NCI-H146 (cell line): ENCODE results near the gene CDH18.

Experiments used
- DNase-seq: peaks from one replicate; lab custom pipeline; 2025; lab: John Stamatoyannopoulos, UW

The CDH18 gene

DNA sequence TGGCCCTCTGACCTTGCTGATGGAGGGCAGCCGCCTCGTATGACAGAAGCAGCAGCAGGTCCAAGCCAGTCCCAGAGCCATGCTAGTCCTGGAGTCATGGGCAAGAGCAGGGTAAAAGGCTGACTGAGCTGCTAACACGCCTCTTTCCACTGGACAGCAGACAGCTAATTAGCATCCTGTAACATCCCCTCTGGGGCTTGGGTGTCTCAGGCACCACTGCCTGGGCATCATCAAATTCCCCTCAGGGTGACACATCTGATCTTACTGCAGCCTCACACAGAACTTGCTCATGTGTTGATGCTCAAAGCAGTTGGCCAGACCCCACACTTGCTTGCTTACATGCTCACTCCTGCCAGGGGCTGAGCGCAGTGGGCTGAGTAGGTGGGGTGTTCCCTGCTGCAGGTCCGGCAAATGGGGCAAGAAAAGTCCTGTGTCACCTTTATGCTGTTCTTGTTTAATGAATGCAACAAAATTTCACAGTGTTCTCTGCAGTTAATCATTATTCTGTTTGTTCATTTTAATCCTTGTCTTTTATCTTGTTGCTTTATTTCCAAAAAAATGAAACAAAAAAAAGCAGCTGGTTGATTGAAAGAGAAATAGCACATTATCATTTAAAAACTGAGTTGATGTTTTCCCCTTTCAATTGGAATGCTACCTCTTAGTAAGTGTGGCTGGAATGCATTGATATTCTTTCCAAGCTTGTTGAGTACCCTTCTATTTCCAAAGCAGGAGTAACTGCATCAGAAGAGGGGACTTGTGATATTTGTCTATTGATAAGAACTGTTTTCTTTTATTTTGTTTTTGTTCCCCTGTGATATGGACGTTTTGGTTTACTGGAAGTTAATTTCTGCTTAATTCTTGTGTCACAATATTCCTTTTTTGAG, 254.1 kb downstream of the CDH18 start:
- DNase-seq, result no peak

DNA sequence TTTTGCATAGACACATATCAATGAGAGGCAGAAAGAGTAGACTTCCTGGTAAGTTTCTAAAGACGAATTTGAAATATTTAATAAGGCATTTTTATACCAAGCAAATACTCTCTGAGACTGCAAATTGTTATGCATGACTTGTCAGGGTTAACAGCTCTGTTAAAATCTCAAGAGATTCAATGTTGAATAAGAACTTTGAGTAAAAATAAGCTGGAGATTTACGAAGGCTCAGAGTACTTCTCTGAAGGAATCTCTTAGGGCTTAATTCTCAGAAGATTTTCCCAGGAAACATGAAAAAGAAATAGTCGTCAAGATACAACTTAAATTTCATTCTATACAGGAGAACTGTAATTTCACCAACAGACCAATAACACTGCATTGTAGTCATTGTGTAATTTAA, 259.4 kb downstream of the CDH18 start:
- no peak for DNase-seq

- no peak for DNase-seq
These were observed 268.9 kb downstream of the CDH18 start for GRCh38 chr5:19719109-19719508.

DNA sequence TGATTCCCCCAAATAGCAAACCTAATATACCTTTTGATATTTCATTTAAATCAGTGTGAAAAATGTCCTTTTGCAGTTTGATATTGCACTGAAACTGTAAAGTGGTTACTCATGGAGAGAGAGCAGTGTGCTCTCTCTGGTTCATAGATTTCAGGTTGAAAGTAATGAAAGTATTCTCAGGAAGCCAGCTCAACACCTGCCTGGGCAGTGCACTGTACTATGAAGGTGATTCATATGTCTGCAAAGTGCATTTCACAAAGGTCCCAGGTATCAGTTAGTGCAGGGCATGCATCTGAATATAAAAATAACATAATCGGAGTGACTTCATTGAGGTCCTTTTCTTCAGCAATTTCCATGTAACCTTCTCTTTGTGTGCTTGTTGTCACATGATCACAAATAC, 274.3 kb downstream of the CDH18 start:
- no peak for DNase-seq

GRCh38 chr5:19709403-19709802, 278.6 kb downstream of the CDH18 start:
- DNase-seq, result no peak

DNA sequence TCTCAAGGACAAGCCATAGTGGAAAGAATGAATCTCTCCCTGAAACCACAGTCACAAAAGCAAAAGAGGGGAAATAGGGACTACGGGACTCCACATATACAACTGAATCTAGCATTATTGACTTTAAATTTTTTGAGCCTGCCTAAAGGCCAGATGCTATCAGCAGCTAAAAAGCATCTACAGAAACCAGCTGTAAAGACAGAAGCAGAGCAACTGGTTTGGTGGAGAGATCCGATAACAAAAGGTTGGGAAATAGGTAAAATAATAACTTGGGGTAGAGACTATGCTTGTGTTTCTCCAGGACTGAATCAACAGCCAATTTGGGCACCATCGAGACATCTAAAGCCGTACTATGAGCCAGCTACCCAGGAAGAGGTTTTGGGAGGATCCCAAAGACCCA, 281.2 kb downstream of the CDH18 start:
- DNase-seq, result no peak

- no peak for DNase-seq
These were observed 286.3 kb downstream of the CDH18 start for GRCh38 chr5:19701731-19702130.

DNA sequence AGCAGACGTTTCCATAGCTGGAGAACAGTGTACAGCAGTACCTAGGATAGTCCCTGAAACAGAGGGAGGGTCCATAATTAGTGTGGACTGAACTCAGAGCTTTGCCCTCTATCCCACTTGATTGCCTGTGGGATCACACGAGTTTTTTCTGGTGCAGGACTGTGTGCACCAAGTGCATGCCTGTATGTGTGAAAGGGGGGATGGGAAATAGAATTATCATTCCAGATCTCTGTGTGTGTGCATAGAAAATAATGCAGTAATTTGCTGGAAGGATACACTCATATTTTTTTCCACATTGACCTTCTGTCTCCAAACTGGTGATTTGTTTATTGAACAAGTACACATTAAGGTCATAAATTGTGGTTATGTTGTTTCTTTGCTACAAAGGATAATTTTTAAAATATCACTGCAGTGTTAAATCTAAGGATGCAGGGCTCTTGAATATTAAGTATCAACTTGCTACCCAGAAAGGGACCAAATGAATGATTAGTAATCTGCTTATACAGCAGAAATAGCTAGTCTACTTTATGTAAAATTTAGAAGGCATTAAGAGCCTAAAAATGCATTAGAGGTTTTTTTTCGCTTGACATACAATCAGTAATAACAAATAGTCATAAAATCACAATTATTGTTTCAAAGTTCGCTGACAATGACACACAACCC, 292.9 kb downstream of the CDH18 start:
- DNase-seq, result no peak

DNA sequence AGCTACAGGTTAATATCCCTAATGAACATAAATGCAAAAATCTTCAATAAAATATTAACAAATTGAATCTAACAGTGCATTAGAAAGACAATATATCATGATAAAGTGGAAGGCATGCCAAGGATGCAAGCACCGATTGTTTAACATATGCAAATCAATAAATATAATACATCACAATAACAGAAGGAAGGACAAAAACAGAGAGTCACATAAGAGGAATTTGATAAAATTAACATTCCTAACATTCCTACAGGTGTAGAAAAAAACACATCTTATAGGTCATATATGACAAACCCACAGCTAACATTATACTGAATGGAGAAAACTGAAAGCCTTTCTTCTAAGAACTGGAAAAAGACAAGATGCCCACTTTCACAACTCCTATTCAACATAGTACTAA, 297.0 kb downstream of the CDH18 start:
- DNase-seq, result no peak

GRCh38 chr5:19685473-19685872, 302.5 kb downstream of the CDH18 start:
- no peak for DNase-seq

- no peak for DNase-seq
These were observed 311.1 kb downstream of the CDH18 start for GRCh38 chr5:19676895-19677294.

DNA sequence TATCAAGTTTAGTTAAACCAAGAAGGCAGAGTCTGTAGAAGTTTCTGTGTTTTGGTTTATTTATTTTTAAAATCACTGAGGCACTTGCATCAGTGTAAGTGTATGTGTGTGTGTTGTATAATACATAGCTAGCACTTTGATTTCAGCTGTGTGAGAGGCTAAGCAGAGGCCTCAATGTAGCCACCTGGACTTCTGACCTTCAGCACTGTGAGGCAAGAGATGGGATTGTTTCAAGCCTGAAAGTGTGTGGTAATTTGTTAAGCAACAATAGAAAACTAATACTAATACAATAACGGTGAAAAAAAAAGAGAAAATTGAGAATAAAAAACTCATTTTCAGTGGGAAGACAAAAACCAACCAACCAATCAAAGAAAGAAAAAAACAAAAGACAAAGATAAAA, 327.3 kb downstream of the CDH18 start:
- no peak for DNase-seq

GRCh38 chr5:19655627-19656026, 332.4 kb downstream of the CDH18 start:
- DNase-seq, result no peak

- DNase-seq, result no peak
These were observed 349.5 kb downstream of the CDH18 start for GRCh38 chr5:19638461-19638860.

DNA sequence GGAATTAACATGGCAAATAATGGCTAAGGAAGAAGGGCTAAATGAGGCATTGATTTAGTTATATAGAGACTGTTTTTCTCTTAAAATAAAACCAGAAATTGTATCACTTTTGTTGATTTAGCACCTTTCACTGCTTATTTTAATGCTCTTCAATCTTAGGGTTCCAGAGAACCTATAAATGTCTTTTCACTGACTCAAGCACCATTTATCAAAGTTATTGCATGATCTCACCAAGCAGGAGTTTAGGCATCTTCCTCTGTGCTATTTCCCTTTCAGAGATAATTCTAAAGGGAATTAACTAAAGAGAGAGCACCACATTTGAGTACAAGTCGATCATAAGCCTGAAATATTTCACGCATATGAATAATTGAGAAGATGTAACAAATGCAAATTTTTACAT, 357.1 kb downstream of the CDH18 start:
- no peak for DNase-seq

- DNase-seq, result no peak
These were observed 361.8 kb downstream of the CDH18 start for GRCh38 chr5:19626211-19626610.

DNA sequence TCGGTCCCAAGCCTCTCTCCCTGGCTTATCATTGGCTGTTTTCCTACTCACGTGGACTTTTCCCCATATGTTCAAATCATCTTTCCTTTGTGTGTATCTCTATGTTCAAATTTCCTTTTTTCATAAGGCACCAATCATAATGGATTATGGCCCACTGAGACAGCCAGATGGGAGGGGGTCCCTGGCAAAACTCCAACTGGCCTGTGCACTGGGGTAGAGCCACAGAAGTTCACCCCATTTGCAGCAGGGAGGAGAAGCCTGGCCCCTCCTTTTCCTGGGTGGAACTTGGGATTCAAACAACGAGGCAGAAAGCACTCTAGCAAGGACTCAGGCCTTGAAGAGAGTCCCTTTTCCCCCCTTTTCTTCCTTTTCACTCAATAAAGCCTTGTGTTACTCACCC, 362.4 kb downstream of the CDH18 start:
- DNase-seq, result no peak

DNA sequence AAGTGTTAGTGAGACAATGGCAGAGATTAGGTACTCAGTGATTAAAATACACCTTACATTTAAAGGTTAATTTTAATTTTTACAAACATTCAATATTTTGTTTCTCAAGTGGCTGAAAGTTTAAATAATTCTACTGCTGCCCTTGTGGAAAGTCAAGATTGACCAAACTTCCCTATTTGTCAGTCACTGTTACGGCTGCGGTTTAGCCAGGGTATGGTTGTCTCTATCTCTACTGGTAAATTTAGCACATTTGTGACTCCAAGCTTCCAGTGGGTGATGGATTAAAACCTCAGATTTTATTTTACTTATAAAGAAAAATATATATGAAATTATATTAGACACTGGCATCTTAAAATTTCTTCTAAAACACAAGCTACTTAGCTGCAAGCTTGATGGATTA, 368.4 kb downstream of the CDH18 start:
- no peak for DNase-seq

DNA sequence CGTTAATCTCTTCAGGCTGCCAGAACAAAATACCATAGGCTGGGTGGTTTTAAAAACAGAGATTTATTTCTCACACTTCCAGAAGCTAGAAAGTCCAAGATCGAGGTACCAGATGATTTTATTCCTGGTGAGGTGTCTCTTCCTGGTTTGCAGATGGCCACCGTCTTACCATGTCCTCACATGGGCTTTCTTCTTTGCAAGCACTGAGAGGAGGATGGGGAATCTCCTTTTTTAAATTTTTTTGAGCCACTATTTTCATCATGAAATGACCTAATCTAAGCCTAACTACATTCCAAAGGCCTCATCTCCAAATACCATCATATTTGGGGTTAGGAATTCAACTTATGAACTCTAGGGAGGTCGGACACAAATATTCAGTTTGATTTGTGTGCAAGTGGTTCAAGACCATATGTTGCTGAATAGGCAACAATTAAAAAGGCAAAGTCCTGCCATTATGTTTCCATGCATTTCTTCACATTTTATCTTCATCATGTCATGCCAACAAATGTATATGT, 371.2 kb downstream of the CDH18 start:
- no peak for DNase-seq

- no peak for DNase-seq
These were observed 372.3 kb downstream of the CDH18 start for GRCh38 chr5:19615661-19616060.

DNA sequence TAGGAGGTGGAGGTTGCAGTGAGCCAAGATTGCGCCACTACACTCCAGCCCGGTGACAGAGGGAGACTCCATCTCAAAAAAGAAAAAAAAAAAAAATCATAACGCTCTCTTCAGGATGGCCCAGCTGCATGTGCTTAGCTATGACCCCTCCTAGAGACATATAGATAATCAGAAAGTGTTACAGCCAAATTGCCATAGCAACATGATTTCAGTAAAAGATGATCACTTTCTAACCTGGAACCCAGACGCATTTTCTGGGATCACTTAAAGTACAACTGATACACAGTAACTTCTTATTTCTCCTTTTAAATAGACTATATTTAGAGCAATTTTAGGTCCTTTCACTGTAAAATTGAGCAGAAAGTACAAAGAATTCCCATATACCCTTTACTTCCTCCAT, 372.9 kb downstream of the CDH18 start:
- no peak for DNase-seq

DNA sequence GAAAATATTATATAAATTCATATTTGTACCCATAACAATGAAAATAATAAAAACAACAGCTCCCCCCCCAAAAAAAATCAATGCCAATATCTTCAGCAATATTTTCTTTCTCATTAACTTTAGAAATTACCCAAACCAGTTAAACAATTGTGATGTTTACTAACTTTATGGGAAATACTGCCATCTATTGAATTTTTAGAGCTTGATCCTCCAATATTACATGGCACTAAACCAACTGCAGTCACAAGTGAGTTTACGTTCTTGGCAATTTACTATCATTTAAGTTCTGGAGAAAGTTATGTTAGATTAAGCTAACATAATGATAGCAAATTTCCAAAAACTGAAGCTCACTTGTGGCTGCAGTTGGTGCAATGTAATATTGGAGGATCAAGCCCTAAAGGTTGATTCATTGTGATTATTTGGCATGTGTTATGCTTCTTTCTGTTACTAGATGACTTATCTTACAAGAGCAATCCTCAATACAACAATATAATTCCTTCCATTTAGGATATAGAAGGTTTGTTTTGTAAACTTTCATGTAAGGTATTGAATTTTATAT, 379.5 kb downstream of the CDH18 start:
- DNase-seq, result no peak

DNA sequence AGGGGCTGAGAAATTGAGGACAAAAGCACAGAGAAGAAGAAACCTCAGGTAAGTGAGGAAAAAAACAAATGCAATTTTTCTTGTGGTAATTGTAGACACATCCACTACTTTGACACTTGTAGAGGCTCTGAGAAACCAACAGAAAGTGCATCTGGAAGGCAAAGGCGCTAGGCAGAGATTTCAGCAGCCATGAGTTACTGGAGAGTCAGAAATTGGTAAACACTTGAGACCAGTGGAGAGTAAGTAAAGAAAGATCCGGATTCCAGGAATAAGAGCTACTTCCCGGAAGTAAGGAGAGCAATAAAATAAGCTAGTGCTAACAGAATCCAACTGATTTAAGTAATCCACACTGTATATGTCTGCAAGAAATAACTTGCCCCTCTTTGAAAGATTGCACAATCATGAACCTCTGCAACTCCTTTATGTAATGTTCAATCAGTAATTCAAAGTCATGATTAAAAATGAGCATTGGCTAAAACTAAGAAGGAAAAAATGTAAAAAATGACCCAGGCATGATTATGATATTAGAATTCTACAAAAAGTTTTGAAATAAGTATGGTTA, 382.1 kb downstream of the CDH18 start:
- no peak for DNase-seq
